Activated T-helper 1 cell treated with anti-CD3 and anti-CD28 coated beads, Interleukin-12 subunit alpha, Interleukin-12 subunit beta, Interleukin-2, Interleukin-4 antibody, amounts not matched to agents 30 ng/mL and 10 ng/mL and 1 ng/mL, durations not matched to agents 14 hours and 24 hours and 36 hours (primary cell): ENCODE measurements around the gene PRKCZ. TPM values are rescaled to one million over a fixed set of nuclear protein-coding genes. Genes with fewer than 3 reads are reported as not detected.
"Not testable (repeated sequence)": the region's sequence is repeated elsewhere in the genome, so short reads cannot be mapped to it uniquely, and the experiment has no call there.

Experiments used
- DNase-seq: peaks from one replicate; pipeline ENCODE4 v3.0.0; 2021; ENCODE audit warnings: low spot score
- H3K27ac Mint-ChIP-seq: one replicate; pipeline ENCODE4 v1.8.0; 2021; ENCODE audit warnings: mild to moderate bottlenecking, mixed read lengths
- H3K27me3 Mint-ChIP-seq: one replicate; pipeline ENCODE4 v1.8.0; 2022; ENCODE audit warnings: mild to moderate bottlenecking, moderate library complexity, mixed read lengths; ENCODE audit not compliant: insufficient read depth
- H3K36me3 Mint-ChIP-seq: one replicate; pipeline ENCODE4 v1.8.0; 2021; ENCODE audit warnings: low read depth, mixed read lengths
- H3K4me1 Mint-ChIP-seq: one replicate; pipeline ENCODE4 v1.8.0; 2021; ENCODE audit warnings: low read depth, mixed read lengths
- H3K4me3 Mint-ChIP-seq: one replicate; pipeline ENCODE4 v1.8.0; 2021; ENCODE audit warnings: mild to moderate bottlenecking, moderate library complexity, mixed read lengths
- H3K9me3 Mint-ChIP-seq: one replicate; pipeline ENCODE4 v1.8.0; 2021; ENCODE audit warnings: mixed read lengths
- intact Hi-C: fragments of 100-400 bp; cut with micrococcal nuclease; formaldehyde crosslinking; loops from one replicate; pipeline ENCODE4 v1.15.1; 2024
- total RNA-seq: library from RNA; stranded (reverse); gene quantifications from 2 replicates; pipeline ENCODE4 v1.2.3, GENCODE V29; 2022

PRKCZ gene
- total RNA-seq, 1 donor from 2014 or later, result 4.1 TPM

DNA sequence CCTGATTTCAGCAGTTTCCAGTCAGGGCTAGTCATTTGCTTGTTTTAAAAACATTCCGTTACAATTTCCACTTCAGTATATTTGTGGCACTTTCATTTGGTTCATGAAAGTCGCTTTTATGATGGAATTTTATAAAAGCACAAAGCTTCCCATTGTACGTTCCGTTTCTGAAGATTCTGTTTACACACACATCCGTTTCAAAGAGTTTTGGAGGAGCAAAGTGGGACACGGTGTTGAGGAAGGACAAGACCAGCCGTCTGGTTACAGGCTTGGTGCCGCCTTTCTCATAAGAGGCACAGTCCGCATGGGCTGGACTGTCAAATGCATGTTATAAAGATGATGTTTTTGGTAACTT is 84.0 kb downstream of the PRKCZ start:
- H3K27me3 Mint-ChIP-seq, result peaks cover 8% of the 10 kb centered on the region
- DNase-seq, result no peak
- no peaks in the 10 kb centered on the region for H3K9me3 Mint-ChIP-seq
- no peaks in the 10 kb centered on the region for H3K36me3 Mint-ChIP-seq
- intact Hi-C loops, result loop anchor here (5.0 to 10.0 kb wide), 2 partner anchors 391 to 508 kb away; partner anchors contain the start of gene PANK4
- H3K27ac Mint-ChIP-seq, result no peak overlapping the region
- no peak overlapping the region for H3K4me3 Mint-ChIP-seq
- H3K4me1 Mint-ChIP-seq, result peaks cover 6% of the 10 kb centered on the region

DNA sequence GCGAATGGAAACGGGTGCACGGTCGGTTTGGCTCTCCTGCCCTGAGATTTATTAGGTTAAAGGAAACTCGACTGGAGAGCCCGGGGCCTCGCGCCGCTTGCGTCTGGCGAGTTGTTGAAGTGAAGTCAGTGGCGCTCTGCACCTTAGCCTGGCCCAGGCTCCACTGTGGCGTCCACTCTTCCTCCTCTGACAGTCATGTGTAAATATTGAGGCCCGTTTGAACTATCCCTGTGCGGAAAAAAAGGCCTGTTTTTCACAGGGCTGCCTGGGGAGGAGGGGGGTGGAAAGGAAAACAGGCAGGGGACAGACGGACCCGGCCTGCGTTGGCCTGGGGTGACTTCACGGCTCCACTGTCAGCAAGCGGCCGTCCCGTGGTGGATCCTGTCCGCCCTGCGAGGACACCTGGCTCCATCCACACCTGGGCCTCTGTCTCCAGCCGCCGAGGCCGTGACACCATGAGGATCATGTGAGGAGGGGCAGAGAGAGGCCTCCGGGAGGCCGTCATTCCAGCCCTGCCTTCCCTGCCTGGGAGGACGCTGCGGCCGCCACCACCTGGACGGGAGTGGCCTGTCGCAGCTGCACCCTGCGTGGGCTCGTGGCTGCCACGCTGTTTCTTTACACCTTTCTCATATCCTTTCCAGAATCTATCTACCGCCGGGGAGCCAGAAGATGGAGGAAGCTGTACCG is 84.6 kb downstream of the PRKCZ start:
- intact Hi-C loops, result loop anchor here (5.0 to 10.0 kb wide), 2 partner anchors 390 to 508 kb away; partner anchors contain the start of gene PANK4
- Mint-ChIP-seq H3K9me3 (no peaks in the 10 kb centered on the region), H3K27ac (no peak overlapping the region), H3K4me1 (peaks cover 6% of the 10 kb centered on the region), H3K36me3 (no peaks in the 10 kb centered on the region), H3K27me3 (peaks cover 8% of the 10 kb centered on the region), H3K4me3 (no peak overlapping the region)
- no peak for DNase-seq

DNA sequence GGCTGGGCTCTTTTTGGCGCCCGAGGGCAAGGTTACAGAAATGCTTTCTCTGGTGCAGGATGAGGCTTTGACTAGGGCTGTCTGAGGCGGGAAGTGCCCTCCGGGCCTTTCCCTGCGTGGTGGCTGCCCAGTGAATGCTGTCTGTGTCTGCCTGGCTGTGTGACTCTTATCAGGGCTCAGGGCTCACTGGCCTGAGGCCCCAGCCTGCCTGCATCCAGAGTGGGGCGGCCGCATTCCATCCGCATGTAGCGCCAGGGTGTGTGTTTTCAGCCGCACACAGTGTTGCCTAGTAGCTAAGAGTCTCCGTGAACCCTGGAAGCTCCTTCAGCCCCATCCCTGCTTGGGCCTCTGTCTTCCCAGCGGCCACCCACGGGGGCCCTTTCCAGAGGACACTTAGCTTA is 85.2 kb downstream of the PRKCZ start:
- Mint-ChIP-seq H3K36me3 (no peaks in the 10 kb centered on the region), H3K9me3 (no peaks in the 10 kb centered on the region), H3K4me3 (no peak overlapping the region), H3K4me1 (peaks cover 6% of the 10 kb centered on the region), H3K27me3 (peaks cover 8% of the 10 kb centered on the region), H3K27ac (no peak overlapping the region)
- intact Hi-C loops, result loop anchor here (10.0 kb wide), 1 partner anchor 389 kb away; the partner anchor contains the start of gene PANK4
- DNase-seq, result no peak

DNA sequence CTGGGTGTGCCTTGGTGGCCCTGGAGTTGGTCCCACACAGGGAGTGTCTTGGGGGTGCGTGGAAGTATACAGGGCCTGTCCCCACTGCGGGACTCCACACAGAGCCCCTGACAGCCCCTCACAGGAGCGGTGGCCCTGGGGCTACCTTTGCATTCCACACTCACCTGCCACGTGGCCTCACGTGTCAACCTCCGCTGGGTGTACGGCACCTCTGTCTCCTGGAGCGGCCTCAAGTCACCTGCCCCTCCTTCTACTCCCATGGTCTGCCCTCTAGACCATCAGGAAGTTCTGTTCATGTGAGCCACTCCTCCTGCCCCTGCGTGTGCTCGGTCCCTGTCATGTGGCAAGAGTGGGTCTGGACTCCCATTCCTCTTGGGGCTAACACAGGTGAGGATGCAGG is 85.7 kb downstream of the PRKCZ start:
- Mint-ChIP-seq H3K4me3 (no peak overlapping the region), H3K9me3 (no peaks in the 10 kb centered on the region), H3K36me3 (no peaks in the 10 kb centered on the region), H3K4me1 (peaks cover 6% of the 10 kb centered on the region), H3K27ac (no peak overlapping the region), H3K27me3 (peaks cover 8% of the 10 kb centered on the region)
- no peak for DNase-seq
- intact Hi-C loops, result loop anchor here (10.0 kb wide), 1 partner anchor 389 kb away; the partner anchor contains the start of gene PANK4

DNA sequence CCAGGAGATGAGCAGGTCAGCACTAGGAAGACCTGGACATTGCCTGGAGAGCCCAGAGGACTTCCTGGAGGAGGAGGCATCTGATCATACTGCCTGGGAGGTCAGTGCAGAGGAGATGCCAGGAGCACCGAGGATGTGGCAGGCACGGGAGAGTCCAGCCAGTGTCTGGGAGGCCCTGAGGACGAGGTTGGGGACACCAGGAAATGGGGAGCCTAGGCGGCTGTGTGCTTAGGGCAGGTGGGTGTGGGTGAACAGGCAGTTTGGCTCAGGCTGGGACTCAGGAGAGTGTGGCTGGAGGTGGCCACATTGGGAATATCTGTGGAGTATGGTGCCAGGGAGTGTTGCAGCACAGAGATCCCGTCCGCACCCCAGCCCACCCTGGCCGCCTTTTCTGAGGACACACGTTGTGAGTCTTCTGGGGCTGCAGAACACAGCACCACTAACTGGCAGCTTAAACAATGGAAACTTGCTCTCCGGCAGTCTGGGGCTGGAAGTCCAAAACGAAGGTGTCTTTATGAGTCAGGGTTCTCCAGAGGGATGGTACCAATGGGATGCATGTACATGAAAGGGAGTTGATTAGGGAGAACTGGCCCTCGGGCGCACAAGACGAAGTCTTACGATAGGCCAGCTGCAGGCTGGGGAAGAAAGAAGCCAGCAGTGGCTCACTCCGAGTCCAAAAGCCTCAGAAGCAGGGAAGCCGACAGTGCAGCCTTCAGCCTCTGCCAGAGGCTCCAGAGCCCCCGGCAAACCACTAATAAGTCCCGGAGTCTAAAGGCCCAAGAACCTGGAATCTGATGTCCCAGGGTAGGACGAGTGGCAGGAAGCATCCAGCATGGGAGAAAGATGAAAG is 86.4 kb downstream of the PRKCZ start:
- no peak for DNase-seq
- Mint-ChIP-seq H3K9me3 (no peaks in the 10 kb centered on the region), H3K4me1 (peaks cover 6% of the 10 kb centered on the region), H3K36me3 (no peaks in the 10 kb centered on the region), H3K4me3 (no peak overlapping the region), H3K27me3 (peaks cover 8% of the 10 kb centered on the region), H3K27ac (no peak overlapping the region)
- intact Hi-C loops, result loop anchor here (10.0 kb wide), 1 partner anchor 388 kb away; the partner anchor contains the start of gene PANK4

DNA sequence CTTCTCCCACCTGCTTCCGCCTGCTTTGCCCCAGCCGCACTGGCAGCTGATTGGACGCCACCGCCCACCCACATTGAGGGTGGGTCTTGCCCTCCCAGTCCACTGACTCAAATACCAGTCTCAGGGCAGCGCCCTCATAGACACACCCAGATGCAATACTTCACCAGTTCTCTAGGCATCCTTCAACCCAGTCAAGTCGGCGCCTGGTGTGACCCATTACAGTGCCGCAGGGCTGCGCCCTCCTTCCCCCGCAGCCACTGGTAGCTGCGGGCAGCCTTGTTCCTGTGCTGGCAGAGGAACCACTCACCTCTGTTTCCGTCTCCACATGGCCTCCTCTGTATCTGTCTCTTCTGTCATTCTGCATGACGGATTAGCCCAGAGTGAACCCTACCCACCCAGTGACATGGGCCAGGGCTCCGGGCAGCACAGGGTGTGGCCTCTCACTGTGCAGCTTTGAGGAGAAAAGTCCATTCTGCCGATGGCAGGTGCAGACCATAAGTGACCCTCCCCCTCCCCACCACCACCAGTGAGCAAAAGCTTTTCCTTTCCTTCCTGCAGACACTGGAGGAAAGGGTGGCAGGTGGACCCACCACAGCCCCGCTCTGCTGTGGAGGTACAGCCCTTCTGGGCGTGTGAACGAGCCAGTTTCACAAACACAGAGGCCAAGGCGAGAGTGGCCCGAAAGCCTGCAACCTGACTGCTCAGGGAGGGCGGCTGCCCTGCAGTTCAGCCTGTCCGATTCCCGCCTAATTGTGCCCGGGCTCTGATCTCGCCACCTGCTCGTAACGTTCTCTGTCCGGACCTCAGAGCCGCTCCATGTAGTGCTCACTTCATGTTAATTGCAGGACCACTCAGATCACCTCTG is 87.3 kb downstream of the PRKCZ start:
- H3K4me1 Mint-ChIP-seq, result peaks cover 5% of the 10 kb centered on the region
- intact Hi-C loops, result loop anchor here (10.0 kb wide), 1 partner anchor 387 kb away; the partner anchor contains the start of gene PANK4
- H3K9me3 Mint-ChIP-seq, result no peaks in the 10 kb centered on the region
- H3K27me3 Mint-ChIP-seq, result peaks cover 8% of the 10 kb centered on the region
- no peaks in the 10 kb centered on the region for H3K36me3 Mint-ChIP-seq
- no peak overlapping the region for H3K4me3 Mint-ChIP-seq
- H3K27ac Mint-ChIP-seq, result no peak overlapping the region
- DNase-seq, result no peak

DNA sequence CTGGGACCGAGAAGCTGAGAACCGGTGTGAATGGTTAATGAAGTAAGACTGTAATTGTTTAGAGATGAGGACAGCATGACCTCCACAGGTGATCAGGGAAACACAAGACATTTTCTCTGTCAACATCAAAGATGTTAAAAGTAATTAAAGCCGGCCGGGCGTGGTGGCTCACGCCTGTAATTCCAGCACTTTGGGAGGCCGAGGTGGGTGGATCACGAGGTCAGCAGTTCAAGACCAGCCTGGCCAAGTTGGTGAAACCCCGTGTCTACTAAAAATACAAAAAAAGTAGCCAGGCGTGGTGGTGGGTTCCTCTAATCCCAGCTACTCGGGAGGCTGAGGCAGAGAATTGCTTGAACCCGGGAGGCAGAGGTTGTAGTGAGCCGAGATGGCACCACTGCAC is 88.9 kb downstream of the PRKCZ start:
- not testable (repeated sequence) for H3K4me3 Mint-ChIP-seq, H3K4me1 Mint-ChIP-seq, H3K27me3 Mint-ChIP-seq, H3K27ac Mint-ChIP-seq, DNase-seq, H3K36me3 Mint-ChIP-seq, H3K9me3 Mint-ChIP-seq
- intact Hi-C loops, result loop anchor here (10.0 kb wide), 1 partner anchor 386 kb away; the partner anchor contains the start of gene PANK4

DNA sequence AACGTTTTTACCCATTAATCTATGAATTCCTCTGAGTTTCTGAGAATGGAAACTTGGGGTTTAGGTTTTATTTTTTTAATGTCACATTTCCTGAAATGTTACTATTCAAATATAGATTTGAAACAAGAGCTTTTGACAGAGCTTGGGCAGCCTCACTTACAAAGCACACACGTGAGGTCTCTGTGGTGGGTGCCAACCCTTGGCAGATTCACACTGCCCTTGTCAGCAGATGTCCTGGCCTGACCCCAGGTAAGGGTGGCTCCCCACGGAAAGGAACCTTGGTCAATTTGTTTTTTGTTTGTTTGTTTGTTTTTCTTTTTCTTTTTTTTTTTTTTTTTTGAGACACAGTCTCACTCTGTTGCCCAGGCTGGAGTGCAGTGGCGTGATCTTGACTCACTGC is 90.8 kb downstream of the PRKCZ start:
- peaks cover 4% of the 10 kb centered on the region for H3K27me3 Mint-ChIP-seq

DNA sequence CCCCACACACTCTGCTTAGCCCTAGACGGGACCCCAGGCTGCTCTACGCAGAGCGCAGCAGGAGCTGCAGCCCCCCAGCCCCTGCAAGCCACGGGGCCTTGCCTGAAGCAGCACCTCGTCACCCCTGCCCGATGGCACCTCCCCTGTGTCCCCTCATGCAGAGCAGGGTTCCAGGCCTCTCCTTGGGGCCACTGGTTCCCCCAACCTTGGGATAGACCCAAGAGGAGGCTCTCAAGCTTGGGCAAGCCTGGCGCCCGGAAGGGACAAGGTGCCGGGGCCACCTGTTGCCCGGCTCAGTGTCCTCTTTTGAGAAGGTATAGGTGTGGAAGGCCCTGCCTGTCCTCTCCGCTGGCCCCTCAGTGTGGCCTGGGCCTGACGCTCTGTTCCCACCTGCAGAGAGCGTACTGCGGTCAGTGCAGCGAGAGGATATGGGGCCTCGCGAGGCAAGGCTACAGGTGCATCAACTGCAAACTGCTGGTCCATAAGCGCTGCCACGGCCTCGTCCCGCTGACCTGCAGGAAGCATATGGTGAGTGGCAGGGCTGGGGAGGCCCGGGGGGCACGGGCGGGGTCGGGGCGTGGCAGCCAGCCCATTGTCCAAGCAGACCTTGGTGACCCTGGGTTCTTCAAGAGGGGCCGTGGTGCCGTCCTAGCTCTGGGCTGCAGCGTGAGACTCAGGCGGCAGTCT is 93.7 kb downstream of the PRKCZ start:
- no peaks in the 10 kb centered on the region for H3K27me3 Mint-ChIP-seq
- intact Hi-C loops, result no loop called here
- H3K4me1 Mint-ChIP-seq, result no peaks in the 10 kb centered on the region
- no peaks in the 10 kb centered on the region for H3K36me3 Mint-ChIP-seq
- H3K9me3 Mint-ChIP-seq, result no peaks in the 10 kb centered on the region
- H3K4me3 Mint-ChIP-seq, result no peak overlapping the region
- no peak for DNase-seq
- no peak overlapping the region for H3K27ac Mint-ChIP-seq

More for the DNA sequence above, 90.8 kb downstream of the PRKCZ start:
- intact Hi-C loops, result no loop called here
- H3K36me3 Mint-ChIP-seq, result no peaks in the 10 kb centered on the region
- DNase-seq, result no peak
- no peaks in the 10 kb centered on the region for H3K4me1 Mint-ChIP-seq
- H3K4me3 Mint-ChIP-seq, result no peak overlapping the region
- H3K9me3 Mint-ChIP-seq, result no peaks in the 10 kb centered on the region
- no peak overlapping the region for H3K27ac Mint-ChIP-seq

- H3K27ac Mint-ChIP-seq, result no peak overlapping the region
- no peak for DNase-seq
- no peaks in the 10 kb centered on the region for H3K36me3 Mint-ChIP-seq
- H3K4me1 Mint-ChIP-seq, result no peaks in the 10 kb centered on the region
- no peaks in the 10 kb centered on the region for H3K27me3 Mint-ChIP-seq
- intact Hi-C loops, result no loop called here
- no peak overlapping the region for H3K4me3 Mint-ChIP-seq
- no peaks in the 10 kb centered on the region for H3K9me3 Mint-ChIP-seq
Observed at GRCh38 chr1:2144501-2145090, 94.4 kb downstream of the PRKCZ start.

- Mint-ChIP-seq H3K36me3 (no peaks in the 10 kb centered on the region), H3K9me3 (no peaks in the 10 kb centered on the region), H3K4me1 (no peaks in the 10 kb centered on the region), H3K4me3 (no peak overlapping the region), H3K27me3 (no peaks in the 10 kb centered on the region), H3K27ac (no peak overlapping the region)
- no peak for DNase-seq
- intact Hi-C loops, result no loop called here
Observed at GRCh38 chr1:2145946-2146835, 96.0 kb downstream of the PRKCZ start.
